PFSK-1 (cell line): ENCODE data around the gene TBCEL.

Experiments used
- FOXP2 ChIP-seq: optimal IDR thresholded peaks from 2 replicates; pipeline ENCODE3; 2011; ENCODE audit warnings: borderline replicate concordance, control low read depth, inconsistent platforms; ENCODE audit not compliant: insufficient read depth; ENCODE audit errors: extremely low read length, extremely low read depth
- POLR2AphosphoS5 ChIP-seq: IDR thresholded peaks from 2 replicates; pipeline ENCODE4 v1.6.1; 2012; ENCODE audit warnings: low read depth, mild to moderate bottlenecking, control low read depth, low read length, moderate library complexity
- SIN3A ChIP-seq: IDR thresholded peaks from 2 replicates; pipeline ENCODE4 v1.6.1; 2012; ENCODE audit warnings: mild to moderate bottlenecking, low read length, moderate library complexity, borderline replicate concordance; ENCODE audit not compliant: insufficient read depth
- TAF1 ChIP-seq: IDR thresholded peaks from 2 replicates; pipeline ENCODE4 v1.6.1; 2012; ENCODE audit warnings: low read length, control low read depth, borderline replicate concordance; ENCODE audit not compliant: insufficient read depth
- TF ChIP-seq, protein P1 (sequence below), 2 experiments: IDR thresholded peaks; 2 replicates each; pipeline versions ENCODE4 v1.6.1 to v1.8.0; 2011 to 2012; ENCODE audit warnings: low read depth in 2 of 2, low read length in 2 of 2, control low read depth in 1 of 2, inconsistent platforms in 1 of 2, mild to moderate bottlenecking in 1 of 2, moderate library complexity in 1 of 2; ENCODE audit not compliant: insufficient read depth in 1 of 2

Gene TBCEL

DNA sequence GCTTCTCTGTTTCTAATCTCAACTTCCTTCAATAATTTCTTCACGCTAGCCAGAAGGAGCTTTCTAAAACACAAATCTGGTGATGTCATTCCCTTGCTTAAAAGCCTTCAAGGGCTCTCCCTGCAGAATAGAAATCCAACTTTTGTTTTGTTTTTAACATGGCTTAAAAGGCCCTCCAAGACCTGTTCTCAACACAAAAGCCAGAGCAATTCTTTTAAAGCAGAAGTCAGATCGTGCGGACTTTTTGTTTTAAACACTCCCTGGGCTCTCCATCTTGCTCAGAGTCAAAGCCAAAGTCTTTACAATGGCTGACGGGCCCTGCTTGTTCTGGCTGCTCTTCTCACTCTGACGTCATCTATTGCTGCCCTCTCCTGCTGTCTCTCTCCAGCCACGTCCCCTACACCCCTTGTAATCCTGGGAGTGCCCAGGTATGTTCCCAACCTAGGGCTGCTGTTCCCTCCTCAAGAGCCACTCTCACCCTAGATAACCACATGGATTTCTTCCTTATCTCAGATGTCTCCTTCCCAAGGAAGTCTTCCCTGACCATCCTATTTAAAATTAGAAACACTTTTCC is 99.7 kb downstream of the TBCEL start:
- TF ChIP-seq FOXP2 (no peak), POLR2AphosphoS5 (no peak), SIN3A (no peak), TAF1 (no peak)
- TF ChIP-seq, protein P1, sequence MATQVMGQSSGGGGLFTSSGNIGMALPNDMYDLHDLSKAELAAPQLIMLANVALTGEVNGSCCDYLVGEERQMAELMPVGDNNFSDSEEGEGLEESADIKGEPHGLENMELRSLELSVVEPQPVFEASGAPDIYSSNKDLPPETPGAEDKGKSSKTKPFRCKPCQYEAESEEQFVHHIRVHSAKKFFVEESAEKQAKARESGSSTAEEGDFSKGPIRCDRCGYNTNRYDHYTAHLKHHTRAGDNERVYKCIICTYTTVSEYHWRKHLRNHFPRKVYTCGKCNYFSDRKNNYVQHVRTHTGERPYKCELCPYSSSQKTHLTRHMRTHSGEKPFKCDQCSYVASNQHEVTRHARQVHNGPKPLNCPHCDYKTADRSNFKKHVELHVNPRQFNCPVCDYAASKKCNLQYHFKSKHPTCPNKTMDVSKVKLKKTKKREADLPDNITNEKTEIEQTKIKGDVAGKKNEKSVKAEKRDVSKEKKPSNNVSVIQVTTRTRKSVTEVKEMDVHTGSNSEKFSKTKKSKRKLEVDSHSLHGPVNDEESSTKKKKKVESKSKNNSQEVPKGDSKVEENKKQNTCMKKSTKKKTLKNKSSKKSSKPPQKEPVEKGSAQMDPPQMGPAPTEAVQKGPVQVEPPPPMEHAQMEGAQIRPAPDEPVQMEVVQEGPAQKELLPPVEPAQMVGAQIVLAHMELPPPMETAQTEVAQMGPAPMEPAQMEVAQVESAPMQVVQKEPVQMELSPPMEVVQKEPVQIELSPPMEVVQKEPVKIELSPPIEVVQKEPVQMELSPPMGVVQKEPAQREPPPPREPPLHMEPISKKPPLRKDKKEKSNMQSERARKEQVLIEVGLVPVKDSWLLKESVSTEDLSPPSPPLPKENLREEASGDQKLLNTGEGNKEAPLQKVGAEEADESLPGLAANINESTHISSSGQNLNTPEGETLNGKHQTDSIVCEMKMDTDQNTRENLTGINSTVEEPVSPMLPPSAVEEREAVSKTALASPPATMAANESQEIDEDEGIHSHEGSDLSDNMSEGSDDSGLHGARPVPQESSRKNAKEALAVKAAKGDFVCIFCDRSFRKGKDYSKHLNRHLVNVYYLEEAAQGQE (IDR thresholded peaks at IDR 0.05; ENCODE audit: insufficient read depth in 1 of 2, low read depth in 2 of 2, low read length in 2 of 2): no peak

DNA sequence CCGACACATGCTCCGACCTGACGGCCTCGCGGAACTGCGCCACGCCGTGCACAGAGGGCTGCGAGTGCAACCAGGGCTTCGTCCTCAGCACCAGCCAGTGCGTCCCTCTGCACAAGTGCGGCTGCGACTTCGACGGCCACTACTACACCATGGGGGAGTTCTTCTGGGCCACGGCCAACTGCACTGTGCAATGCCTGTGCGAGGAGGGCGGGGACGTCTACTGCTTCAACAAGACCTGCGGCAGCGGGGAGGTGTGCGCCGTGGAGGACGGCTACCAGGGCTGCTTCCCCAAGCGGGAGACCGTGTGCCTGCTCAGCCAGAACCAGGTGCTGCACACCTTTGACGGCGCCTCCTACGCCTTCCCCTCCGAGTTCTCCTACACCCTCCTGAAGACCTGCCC is 103.9 kb downstream of the TBCEL start:
- no peak for TF ChIP-seq FOXP2
- no peak for TF ChIP-seq POLR2AphosphoS5
- no peak for TF ChIP-seq TAF1
- TF ChIP-seq, protein P1 (IDR thresholded peaks at IDR 0.05; ENCODE audit: insufficient read depth in 1 of 2, low read depth in 2 of 2, low read length in 2 of 2): no peak
- TF ChIP-seq SIN3A: no peak

DNA sequence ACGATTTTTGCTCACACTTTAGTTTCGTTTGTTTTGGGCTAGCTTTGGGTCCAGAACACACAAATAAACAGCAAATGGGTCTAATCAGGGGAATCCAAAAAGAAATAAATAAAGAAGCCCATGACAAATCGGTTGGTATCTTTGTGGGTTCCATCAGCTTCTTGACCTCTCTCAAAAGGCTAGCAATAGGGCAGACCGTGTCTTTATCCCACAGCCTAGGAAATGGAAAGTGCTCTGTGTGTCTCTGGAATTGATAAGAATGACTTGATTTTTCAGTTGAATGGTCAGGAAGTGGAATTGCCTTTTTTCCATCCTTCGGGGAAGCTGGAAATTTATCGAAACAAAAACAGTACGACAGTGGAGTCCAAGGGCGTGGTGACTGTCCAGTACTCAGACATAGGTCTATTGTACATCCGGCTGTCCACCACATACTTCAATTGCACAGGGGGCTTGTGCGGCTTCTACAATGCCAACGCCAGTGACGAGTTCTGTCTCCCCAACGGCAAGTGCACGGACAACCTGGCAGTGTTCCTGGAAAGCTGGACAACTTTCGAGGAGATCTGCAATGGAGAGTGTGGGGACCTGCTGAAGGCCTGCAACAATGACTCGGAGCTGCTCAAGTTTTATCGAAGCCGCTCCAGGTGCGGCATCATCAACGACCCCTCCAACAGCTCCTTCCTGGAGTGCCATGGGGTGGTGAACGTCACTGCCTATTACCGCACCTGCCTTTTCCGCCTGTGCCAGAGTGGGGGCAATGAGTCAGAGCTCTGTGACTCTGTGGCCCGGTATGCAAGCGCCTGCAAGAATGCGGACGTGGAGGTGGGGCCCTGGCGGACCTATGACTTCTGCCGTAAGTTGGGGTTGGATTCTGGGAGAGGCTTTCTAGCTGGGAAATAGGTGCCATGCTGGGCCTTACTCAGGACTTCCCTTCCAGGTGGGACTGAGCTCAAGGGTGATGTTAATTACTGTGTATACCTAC is 105.7 kb downstream of the TBCEL start:
- TF ChIP-seq FOXP2: no peak
- no peak for TF ChIP-seq SIN3A
- no peak for TF ChIP-seq TAF1
- TF ChIP-seq, protein P1 (IDR thresholded peaks at IDR 0.05; ENCODE audit: insufficient read depth in 1 of 2, low read depth in 2 of 2, low read length in 2 of 2): no peak
- no peak for TF ChIP-seq POLR2AphosphoS5

DNA sequence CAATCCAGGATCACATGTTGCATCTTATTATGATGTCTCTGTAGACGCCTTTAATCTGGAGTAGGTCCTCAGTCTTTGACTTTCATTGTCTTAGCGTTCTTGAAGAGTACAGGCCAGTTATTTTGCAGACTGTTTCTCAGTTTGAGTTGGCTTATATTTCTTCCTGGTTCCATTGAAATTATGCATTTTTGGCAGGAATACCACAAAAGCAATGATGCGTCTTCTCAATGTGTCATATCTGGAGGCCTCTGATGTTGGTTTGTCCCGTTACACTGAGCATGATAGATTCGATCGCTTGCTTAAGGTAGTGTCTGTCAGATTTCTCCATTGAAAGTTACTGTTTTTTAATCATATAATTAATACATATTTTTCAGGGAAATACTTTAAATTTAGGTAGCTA is 107.8 kb downstream of the TBCEL start:
- TF ChIP-seq SIN3A (no peak), FOXP2 (no peak), TAF1 (no peak), POLR2AphosphoS5 (no peak)
- TF ChIP-seq, protein P1 (IDR thresholded peaks at IDR 0.05; ENCODE audit: insufficient read depth in 1 of 2, low read depth in 2 of 2, low read length in 2 of 2): no peak
